Stimulated activated CD8-positive, alpha-beta memory T cell treated with anti-CD3 and anti-CD28 coated beads, Interleukin-7, amount 100 ng/mL, for 1 hour (primary cell): ENCODE data around the gene SHC1.
A peak's percentile ranks its signal among the peaks of the same experiment; 100 is the strongest.

Experiments used
- DNase-seq, 2 donors: peaks; one replicate each; pipeline ENCODE4 v3.0.0-alpha.2; 2020; ENCODE audit warnings: low read depth in 2 of 2

Gene SHC1, protein sequence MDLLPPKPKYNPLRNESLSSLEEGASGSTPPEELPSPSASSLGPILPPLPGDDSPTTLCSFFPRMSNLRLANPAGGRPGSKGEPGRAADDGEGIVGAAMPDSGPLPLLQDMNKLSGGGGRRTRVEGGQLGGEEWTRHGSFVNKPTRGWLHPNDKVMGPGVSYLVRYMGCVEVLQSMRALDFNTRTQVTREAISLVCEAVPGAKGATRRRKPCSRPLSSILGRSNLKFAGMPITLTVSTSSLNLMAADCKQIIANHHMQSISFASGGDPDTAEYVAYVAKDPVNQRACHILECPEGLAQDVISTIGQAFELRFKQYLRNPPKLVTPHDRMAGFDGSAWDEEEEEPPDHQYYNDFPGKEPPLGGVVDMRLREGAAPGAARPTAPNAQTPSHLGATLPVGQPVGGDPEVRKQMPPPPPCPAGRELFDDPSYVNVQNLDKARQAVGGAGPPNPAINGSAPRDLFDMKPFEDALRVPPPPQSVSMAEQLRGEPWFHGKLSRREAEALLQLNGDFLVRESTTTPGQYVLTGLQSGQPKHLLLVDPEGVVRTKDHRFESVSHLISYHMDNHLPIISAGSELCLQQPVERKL

DNA sequence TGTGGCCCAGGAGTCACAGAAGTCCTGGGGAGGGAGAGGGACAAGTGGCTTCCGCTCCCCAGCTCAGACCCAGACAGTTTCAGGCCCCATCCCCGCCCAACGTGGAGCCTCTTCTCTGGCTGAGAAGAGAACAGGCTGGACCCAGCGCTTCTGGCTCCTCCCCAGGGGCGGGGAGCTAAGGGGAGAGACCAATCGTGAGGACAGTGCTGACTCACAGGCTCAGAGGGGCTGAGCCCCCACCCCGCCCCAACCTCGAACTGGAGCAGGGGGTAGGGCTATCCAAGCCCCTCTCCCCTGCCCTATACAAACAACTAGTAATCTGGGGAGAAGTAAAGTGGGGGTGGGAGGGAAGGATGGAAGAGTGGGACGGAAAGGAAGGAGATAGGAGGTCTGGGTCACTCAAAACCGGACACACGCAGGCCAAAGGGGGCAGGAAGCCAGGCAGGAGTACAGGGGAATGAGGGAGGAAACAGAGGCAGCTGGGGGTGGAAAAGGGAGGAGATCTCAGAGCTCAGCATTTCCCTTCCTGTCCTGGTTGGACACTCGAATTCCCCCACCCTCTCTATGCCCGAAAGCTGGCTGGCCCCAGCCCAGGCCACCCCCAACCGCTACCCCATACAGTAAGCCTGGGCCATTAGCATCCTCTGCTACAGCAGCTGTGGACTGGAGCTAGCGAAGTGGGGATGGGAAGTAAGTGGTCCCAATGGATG, at the start of gene SHC1:
SHC1 (minus strand) TSS at position 117 of the 710 bp plus-strand sequence. CDS start 221 bp downstream, outside the sequence.
- DNase-seq = no peak

DNA sequence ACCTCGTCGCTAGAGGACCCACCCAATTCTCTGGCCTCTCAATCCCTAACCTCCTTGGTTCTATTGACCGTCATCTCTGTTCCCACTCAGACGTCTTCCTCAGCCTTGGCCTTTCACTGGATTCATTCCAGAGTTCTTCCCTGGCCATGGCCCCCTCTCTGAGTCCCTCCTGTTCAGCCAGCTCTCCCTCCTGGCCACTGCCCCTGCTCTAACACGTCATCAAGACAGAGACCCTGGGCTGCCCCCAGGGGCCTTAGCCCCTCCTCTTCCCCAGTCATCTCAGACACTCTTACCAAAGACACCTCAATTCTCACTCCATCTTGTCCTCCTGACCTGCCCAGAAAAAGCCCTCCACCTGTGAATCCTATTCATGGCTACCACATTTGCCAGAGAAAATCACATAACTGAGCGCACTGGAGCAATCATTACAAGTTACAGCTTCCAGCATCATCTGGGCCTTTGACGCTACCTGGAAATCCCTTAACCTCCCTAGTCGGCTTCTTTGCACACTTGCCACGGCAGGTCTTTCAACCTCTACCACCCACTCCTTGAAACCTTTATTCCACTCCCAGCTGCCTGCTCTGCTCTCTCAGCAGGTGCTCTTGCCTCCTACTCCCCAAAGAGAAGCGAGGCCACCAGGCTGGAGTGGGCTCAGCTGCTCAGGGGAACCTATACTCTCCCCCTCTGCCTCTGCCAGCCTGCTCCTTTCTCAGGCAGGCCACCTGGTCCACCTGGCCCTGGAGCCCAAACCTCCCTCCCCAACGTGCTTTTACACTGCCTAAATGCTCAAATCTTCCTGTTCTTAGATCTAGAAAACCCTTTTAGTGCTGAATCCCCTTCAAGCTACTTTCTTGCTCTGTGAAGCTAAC, 49.1 kb upstream of the SHC1 start:
- no peak for DNase-seq

DNA sequence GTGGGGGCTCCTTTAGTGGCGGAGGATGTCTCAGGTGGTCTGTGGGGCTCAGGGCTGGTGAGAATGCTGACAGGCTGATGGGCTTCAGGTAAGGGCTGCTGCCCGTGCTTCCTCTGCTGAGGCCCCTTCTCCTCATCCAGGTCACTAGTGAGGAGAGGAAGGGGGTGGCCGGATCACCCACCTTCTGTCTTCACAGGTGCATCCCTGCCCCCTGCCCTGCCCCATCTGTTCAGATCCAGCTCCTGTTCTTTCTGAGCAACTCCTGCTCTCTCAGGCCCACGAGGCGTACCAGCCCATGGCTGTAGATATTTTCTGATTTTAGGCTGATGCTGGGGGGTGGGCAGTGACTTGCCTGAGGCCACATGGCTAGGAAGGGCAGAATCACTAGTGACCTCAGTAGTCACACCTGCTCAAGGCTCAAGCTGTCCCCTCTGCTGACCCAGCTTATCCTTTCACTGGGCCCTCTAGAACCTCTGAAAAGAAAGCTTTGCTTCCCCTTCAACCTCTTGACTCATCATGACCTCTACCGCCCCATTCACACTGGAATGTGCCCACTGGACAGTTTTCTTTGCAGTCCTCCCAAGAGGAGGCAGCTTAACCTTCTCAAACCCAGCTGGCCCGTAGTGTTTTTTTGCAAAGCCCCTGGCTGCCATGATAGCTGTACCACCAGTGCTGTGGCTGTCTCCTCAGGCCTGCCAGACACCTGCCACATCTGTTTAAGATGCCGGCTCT, 48.2 kb upstream of the SHC1 start:
- DNase-seq = no peak

DNA sequence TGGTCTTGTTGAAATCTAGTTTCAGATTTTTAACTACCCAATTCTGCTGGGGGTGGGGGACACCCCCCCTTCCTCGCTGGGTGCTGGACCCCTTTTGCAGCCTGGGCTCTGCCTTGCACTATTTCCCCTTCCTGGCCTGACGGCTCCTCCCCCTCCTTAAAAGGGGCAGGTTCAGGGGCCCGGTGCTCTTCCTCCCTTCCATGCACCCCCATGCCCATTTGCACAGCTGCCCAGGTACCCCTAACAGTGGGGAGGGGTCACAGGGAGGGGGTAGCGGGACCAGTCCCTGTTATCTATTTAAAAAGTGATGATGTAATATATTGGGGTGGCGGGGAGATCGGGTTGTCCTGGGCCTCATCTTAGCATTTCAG, 47.4 kb upstream of the SHC1 start:
- DNase-seq = no peak

DNA sequence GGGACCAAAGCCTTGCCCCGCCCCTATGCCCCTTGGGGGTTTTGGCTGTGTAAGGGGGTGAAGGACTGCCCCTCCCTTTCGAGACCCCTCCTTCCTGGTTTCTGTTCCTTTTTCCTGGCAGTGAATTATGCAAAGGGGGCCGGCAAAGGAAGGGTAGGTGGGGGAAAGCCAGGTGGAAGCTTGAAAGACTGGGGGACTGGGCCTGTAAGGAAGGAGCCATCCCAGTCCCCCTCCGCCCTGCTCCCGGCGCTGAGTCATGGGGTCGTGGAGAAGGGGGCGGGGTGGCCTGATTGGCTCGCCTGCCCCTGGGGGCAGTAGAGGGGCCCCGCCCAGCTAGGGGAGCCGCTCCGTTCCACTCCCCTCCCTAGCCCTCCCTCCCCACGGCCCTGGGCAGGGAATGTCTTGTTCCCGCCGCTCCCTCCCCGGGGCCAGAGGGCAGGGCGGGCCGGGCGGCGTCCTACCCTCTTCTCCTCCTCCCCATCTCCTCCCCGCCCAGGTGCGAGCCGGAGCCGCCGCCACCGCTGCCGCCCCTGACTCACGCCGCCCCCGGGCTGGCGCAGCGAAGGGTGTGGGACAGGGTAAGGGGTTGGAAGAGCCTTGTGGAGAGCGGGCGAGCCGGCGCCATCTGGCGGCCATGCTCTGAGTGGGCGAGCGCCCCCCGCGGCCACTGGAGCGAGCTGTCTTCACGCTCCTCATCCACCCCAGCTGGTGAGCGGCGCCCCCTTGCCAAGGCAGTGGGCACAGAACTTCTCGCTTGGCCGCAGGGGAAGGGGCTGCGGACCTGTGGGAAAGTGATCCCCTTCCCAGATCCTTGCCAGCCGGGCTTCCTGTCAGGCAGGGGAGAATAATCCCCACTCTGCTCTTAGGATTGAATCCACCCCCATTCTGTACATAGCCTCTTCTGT, 46.7 kb upstream of the SHC1 start:
- DNase-seq = peak; percentile 72 to 77

DNA sequence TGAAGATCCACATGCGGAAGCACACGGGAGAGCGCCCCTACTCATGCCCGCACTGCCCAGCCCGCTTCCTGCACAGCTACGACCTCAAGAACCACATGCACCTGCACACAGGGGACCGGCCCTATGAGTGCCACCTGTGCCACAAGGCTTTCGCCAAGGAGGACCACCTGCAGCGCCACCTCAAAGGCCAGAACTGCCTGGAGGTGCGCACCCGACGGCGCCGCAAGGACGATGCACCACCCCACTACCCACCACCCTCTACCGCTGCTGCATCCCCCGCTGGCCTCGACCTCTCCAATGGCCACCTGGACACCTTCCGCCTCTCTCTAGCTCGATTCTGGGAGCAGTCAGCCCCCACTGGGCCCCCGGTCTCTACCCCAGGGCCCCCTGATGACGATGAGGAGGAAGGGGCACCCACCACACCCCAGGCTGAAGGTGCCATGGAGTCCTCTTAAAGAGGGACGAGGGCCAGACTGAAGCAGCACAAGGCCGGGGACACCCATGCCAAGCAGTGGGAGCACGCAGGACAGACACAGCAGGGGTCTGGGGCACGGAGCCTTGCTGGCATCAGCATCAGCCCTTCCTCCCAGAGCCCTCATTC, 45.8 kb upstream of the SHC1 start:
- DNase-seq = no peak

DNA sequence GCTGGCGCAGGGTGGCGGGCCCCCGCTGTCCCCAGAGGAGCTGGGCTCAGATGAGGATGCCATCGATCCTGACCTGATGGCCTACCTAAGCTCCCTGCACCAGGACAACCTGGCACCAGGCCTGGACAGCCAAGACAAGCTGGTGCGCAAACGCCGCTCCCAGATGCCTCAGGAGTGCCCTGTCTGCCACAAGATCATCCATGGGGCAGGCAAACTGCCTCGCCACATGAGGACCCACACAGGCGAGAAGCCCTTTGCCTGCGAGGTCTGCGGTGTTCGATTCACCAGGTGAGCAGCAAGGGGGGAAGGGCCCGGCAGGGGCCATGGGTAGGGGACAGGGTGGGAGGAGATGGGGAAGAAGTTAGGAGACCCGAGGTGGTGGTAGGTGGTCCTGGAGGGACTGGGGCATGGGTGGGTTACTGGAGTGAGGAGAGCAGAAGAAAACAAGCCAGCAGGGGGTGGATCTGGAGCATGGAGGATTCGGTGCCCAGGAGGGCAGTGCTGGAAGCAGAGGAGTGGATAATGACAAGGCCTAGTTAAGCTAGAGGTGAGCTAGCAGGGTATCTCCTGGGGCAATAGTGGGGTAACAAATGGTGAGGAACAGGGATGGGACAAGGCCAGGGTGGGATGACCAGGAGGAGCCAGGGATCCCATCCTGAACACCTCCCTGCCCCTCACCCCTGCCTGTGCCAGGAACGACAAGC, 45.1 kb upstream of the SHC1 start:
- no peak for DNase-seq

DNA sequence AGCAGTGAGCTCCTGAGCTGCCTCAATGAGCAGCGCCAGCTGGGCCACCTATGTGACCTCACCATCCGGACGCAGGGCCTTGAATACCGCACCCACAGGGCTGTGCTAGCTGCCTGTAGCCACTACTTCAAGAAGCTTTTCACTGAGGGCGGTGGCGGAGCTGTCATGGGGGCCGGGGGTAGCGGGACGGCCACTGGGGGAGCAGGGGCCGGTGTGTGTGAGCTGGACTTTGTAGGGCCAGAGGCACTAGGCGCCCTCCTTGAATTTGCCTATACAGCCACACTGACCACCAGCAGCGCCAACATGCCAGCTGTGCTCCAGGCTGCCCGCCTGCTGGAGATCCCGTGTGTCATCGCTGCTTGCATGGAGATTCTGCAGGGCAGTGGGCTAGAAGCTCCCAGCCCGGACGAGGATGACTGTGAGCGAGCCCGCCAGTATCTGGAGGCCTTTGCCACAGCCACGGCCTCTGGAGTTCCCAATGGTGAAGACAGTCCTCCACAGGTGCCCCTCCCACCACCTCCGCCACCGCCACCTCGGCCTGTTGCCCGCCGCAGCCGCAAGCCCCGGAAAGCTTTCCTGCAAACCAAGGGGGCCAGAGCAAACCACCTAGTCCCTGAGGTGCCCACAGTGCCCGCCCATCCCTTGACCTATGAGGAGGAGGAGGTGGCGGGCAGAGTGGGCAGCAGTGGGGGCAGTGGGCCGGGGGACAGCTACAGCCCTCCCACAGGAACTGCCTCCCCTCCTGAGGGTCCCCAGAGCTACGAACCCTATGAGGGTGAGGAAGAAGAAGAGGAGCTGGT, 44.4 kb upstream of the SHC1 start:
- no peak for DNase-seq

DNA sequence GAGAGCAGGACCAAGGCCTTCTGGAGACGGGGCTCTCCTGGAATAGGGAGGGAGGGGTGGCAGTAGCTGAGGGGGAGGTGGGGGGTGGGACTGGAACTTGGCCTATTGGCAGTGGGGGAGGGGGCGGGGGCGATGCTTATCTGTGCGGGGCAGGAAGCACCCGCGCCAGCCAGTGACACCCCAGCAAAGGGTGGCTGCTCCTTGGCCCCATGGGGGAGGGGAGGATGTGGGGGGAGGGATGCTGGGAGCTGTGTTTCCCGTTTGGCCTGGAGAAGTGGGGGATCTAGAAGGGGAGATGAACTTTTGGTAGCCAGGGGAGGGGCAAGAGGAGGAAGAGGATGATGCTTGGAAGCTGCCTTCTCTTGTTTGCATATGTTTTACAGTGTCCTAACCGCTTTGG, 43.1 kb upstream of the SHC1 start:
- no peak for DNase-seq

DNA sequence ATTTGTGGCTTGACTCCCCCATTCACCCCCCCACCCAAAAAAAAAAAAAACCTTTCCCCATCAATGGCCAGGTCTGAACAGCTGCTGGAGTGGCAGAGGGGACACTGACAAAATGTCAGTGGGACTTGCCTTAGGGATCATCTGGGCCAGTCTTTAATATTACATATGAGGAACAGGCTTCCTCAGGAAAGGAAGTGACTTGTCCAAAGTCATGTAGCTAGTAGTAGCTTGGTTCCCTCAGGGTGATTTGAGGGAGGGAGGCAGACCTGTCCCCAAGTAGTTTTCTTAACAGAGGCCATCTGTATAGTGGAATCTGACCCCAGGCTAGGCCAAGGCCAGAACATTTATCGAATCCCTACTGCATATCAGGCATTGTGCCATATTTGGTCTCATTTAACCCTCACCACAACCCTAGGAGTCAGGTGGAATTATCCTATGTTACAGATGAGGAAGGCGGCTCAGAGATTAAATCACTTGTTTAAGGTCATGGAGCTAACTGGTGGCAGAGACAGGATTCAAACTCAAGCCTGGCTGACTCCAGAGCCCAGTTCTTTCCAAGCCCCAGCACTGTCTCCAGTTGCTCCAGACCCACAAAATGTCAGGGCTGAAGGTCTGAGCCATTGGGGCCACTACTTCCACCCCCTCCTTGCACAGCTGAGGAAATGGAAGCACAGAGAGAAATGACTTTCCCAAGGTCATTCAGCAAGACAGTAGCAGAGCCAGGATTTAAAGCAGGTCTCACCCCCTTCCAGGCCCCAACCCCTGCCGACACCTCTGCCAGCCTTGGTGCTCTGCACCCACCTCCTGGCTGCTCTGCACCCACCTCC, 42.4 kb upstream of the SHC1 start:
- no peak for DNase-seq

DNA sequence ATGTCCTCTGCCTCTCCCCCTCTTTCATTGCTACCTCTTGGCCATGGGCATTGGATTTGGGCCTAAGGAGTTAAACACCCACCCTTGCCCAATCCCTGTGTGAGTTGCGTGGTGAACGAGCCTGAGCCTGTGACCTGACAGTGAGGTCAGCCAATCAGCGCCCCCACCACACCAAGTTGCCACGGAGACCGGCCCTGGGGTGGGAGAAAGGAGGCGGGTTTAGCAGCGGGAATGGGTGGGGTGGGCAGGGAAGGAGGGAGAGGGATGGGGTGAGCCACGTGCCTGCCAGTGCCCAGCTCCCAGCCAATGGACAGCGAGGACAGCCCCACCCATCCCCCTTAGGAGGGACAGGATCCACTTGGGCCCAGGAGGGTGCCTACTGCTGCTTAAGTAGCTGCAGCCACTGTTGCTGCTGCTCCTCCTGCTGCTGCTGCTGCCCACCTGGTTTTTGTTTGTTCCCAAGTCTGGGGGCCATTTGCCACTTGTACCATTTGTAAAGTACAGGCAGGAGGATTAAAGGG, 41.5 kb upstream of the SHC1 start:
- DNase-seq = no peak

DNA sequence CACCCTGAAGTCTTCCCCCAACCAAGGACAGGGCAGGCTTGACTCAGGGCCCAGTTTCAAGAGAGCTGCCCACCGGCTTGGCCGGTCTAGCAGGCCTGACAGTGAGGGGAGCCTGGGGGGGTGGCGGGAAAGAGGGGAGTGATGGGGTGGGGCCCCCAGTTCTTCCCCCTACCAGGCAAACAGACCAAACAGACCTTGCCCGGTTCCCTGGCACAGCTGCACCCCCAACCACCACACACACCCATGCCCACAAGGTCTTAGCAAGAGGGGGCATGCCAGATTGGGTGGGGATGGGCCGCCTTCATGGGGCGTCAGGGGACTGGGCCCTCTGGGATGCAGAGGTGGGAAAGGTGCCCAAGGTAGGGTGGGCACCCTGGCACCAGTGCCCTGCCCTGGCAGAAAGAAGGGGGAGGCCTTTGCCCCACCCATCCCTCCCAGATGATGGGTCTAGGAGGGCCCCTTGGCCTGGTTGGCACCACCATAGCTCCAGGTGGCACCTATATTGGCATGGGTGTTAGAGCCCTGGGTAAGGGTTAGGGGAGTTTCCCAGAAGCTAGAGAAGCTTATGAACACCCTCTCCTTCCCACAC, 41.0 kb upstream of the SHC1 start:
- DNase-seq = no peak

DNA sequence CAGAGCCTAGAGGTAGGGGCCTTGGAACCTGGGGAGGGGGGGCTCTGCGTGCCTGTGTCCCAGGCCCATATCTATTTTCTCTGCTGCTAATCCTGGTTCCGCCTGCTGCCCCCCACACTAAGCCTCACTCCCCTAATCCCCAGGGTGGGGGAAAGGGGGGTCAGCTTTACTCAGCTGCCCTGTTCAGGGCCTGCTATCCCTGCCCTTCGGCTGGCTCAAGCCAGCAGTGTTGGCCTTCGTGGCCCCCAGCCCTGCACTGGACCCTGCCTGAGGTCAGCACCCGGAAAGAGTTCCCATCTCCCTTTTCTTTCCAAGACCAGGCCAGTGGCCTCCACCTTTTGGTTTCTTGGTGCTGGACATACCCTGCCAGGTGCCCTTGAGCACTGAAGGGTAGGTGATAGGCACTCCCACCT, 40.5 kb upstream of the SHC1 start:
- DNase-seq = no peak

DNA sequence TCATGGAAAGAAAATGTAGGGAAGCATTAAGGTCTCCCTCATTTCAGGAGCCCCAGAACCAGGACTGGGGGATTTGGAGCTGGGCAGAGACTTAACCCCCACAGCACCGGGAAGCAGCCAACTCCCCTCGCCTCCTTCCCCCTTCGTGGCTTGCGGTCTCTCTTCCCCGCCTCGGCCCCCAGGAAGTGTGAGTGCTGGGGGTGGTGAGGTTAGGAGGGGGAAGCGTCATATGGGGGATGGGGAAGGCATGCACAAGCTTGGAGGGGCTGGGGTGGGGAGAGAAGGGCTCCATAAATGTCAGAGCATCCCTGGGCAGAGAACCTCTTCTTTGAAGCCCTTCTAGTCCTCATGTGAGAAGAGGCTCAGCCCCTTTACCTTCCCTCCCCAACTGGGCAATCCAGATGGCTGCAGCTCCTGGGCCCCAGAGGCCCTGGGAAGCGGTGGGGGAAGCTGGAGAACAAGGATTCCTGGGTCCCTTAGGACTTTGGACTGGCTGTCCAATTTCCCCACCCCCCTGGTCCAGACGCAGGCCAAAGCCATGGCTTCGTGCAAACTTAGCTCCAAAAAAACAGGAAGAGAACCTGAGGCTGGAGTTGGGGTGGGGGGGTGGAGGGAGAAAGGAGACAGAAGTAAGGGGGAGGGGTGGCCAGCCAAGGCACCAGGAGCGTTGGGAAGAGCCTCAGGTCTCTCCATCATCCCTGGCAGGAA, 39.8 kb upstream of the SHC1 start:
- no peak for DNase-seq

DNA sequence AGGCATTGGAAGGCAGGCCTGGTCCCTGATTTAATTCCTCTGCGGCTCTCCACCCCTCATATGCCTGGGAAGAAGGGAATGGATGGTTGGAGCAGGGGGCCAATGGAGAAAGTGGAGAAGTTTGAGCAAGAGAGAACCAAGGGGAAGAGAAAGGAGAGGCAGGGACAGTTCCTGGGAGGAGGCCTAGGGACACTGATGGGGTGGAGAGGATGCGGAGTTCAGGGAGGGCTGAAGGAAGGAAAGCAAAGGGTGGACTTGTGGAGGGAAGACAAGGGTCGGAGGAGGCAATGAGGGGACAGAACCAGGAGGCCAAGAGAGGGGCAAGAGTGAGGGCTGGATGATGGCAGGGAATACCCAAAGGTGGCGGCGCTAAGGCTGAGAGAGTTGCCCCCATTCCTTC, 39.2 kb upstream of the SHC1 start:
- no peak for DNase-seq

DNA sequence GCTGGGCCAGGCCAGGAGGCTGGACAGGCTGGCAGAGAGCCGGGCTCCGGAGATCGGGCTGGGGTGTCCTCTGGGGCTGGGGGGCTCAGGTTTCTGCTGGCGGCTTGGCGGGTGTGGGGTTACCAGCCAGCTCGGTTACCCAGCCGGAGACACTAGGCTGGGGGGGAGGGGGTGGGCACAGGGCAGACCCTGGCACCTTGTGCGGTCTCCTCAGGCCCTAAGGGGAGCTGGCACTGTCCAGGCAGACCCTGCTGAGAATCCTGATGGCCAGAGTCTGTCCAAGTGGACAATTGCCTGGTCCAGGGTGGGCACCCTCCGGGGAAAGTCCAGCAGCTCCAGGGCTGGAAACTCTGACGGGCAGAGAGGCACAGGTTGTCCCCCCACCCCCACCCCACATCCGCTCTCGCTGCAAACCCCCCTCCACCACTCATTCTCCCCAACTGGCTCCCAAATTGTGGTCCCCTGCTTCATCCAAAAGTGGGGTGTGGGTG, 38.7 kb upstream of the SHC1 start:
- DNase-seq = no peak
